Thoracic aorta (tissue), 2 donors: ENCODE measurements around the gene GPD2. TPM values are rescaled to one million over a fixed set of nuclear protein-coding genes. Genes with fewer than 3 reads are reported as not detected.

ENCODE experiments used
- ATAC-seq: fragments of 150-250 bp; one replicate; pipeline ENCODE4 v1.8.0; 2017; ENCODE audit warnings: low read depth; ENCODE audit not compliant: insufficient number of reproducible peaks, low FRiP score
- DNase-seq: peaks from one replicate; pipeline ENCODE4 v3.0.0-alpha.2; 2020; ENCODE audit warnings: low spot score
- H3K27ac ChIP-seq, 2 donors: fragments of 200-600 bp; sonication (generic); 1 replicate in 1 of 2; 2 replicates in 1 of 2; pipeline ENCODE4 v1.5.1; 2016; ENCODE audit warnings: mild to moderate bottlenecking in 2 of 2, moderate library complexity in 2 of 2
- H3K27me3 ChIP-seq: fragments of 200-600 bp; sonication (generic); replicated peaks from 2 replicates; pipeline ENCODE4 v1.6.0; 2016; ENCODE audit warnings: mild to moderate bottlenecking; ENCODE audit not compliant: insufficient read depth
- H3K36me3 ChIP-seq: fragments of 200-600 bp; sonication (generic); one replicate; pipeline ENCODE4 v1.5.1; 2016
- H3K4me1 ChIP-seq, 2 donors: fragments of 200-600 bp; sonication (generic); 1 replicate in 1 of 2; 2 replicates in 1 of 2; pipeline versions ENCODE4 v1.5.1 to v1.6.0; 2016; ENCODE audit warnings: low read depth in 2 of 2, mild to moderate bottlenecking in 1 of 2; ENCODE audit not compliant: control insufficient read depth in 1 of 2
- H3K4me3 ChIP-seq: fragments of 200-600 bp; sonication (generic); 2 replicates; pipeline ENCODE4 v1.5.1; 2016; ENCODE audit warnings: mild to moderate bottlenecking
- H3K9me3 ChIP-seq: fragments of 200-600 bp; sonication (generic); 2 replicates; pipeline ENCODE4 v1.5.1; 2016
- CTCF ChIP-seq: fragments of 200-600 bp; sonication (generic); IDR thresholded peaks from one replicate; pipeline ENCODE4 v1.5.1; 2019; ENCODE audit warnings: antibody characterized with exemption
- total RNA-seq, 2 donors: library from RNA; depleted of rRNA; stranded (reverse); fragments of >200 nt; gene quantifications; one replicate each; pipeline versions ENCODE4 v1.1.0 to v1.2.3, GENCODE V29; 2016

Gene GPD2
- total RNA-seq, 2 donors from 2014 or later = 13.7 to 31.7 TPM

GRCh38 chr2:156457523-156458517 is 21.6 kb downstream of the GPD2 start:
- DNase-seq (no peak), ATAC-seq (no peak)
- H3K27me3 ChIP-seq = no peaks in the 10 kb centered on the region
- no peak overlapping the region for H3K27ac ChIP-seq
- no peak overlapping the region for H3K4me3 ChIP-seq
- H3K36me3 ChIP-seq = no peaks in the 10 kb centered on the region
- no peaks in the 10 kb centered on the region for H3K9me3 ChIP-seq
- peaks cover 0 to 6% of the 10 kb centered on the region in 2 donors for H3K4me1 ChIP-seq
- no peak for TF ChIP-seq CTCF

- Histone ChIP-seq H3K9me3 (no peaks in the 10 kb centered on the region), H3K36me3 (no peaks in the 10 kb centered on the region), H3K27me3 (no peaks in the 10 kb centered on the region), H3K27ac (no peak overlapping the region), H3K4me1 (peaks cover 0 to 6% of the 10 kb centered on the region in 2 donors), H3K4me3 (no peak overlapping the region)
- no peak for TF ChIP-seq CTCF
- peak; percentile 24 for ATAC-seq
- DNase-seq = no peak
Observed at GRCh38 chr2:156459720-156460119, 23.5 kb downstream of the GPD2 start.

GRCh38 chr2:156464106-156464505 is 27.9 kb downstream of the GPD2 start:
- no peak for TF ChIP-seq CTCF

GRCh38 chr2:156465573-156465972 is 29.4 kb downstream of the GPD2 start:
- ATAC-seq (no peak), DNase-seq (no peak)
- peaks cover 13 to 28% of the 10 kb centered on the region in 2 donors for H3K4me1 ChIP-seq
- no peak overlapping the region for H3K4me3 ChIP-seq
- no peaks in the 10 kb centered on the region for H3K27me3 ChIP-seq
- no peak overlapping the region for H3K27ac ChIP-seq
- no peak for TF ChIP-seq CTCF
- no peaks in the 10 kb centered on the region for H3K9me3 ChIP-seq
- no peaks in the 10 kb centered on the region for H3K36me3 ChIP-seq

More at GRCh38 chr2:156464106-156464505, 27.9 kb downstream of the GPD2 start:
- H3K4me1 ChIP-seq = peaks cover 13 to 28% of the 10 kb centered on the region in 2 donors
- ATAC-seq = no peak
- H3K27me3 ChIP-seq = no peaks in the 10 kb centered on the region
- H3K4me3 ChIP-seq = no peak overlapping the region
- H3K9me3 ChIP-seq = no peaks in the 10 kb centered on the region
- H3K36me3 ChIP-seq = no peaks in the 10 kb centered on the region
- DNase-seq = no peak
- no peak overlapping the region for H3K27ac ChIP-seq

GRCh38 chr2:156466739-156467405 is 30.7 kb downstream of the GPD2 start:
- Histone ChIP-seq H3K9me3 (no peaks in the 10 kb centered on the region), H3K4me1 (peaks cover 13 to 28% of the 10 kb centered on the region in 2 donors), H3K36me3 (no peaks in the 10 kb centered on the region), H3K27me3 (no peaks in the 10 kb centered on the region), H3K27ac (peak overlapping the region; percentile 12 to 40), H3K4me3 (peak overlapping the region; percentile 57)
- TF ChIP-seq CTCF = no peak
- DNase-seq (no peak), ATAC-seq (peak; percentile 60)
